Measurements from ENCODE around the gene HERC3.
A peak's percentile ranks its signal among the peaks of the same experiment; 100 is the strongest.

The HERC3 gene

GRCh38 chr4:88660446-88661294 lies 68.4 kb downstream of the HERC3 start:
- DNase-seq (ENCODE audit: low spot score): peak; percentile 19

DNA sequence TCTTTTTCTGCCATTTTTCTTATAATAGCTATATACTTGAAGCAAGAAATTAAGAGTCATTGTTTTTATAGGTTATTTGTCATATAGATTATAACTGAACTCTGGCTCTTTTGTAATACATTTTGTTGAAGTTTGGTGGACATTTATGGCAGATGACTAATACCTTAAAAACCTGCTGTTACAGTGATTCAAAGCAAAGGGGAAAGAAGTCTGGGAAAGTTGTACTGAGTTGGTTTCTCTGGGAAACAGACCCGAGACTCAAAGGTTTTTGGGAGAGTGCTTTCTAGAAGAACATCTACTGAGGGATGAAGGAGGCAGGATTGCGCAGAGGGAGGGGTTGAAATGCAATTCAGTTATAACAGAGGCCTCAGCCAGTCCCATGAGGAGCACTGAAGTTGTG lies 69.5 kb downstream of the HERC3 start:
- peak; percentile 45 for DNase-seq (ENCODE audit: low spot score)

- peak; percentile 24 for DNase-seq (ENCODE audit: low spot score)
Measured at GRCh38 chr4:88672987-88673386, 80.7 kb downstream of the HERC3 start.

DNA sequence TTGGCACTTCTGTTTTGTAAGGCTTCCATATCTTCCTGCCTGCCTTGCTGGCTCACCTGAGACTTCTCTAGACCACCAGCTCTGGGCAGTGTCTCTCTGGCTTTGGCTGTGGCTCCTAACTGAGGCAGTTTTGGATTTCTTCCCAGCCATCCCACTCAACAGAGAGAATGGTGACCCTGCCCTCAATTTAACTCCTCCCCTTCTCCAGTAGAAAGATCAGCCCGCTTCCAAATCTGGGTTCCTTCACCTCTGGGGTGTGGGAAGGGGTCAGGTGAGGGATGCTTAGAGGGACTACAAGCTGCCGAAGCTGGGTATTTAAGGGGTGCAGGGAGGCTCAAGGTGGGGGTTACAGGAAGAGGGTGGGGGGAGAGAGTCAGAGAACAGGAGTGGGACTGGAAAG lies 81.6 kb downstream of the HERC3 start:
- DNase-seq (ENCODE audit: low spot score): no peak

- DNase-seq (ENCODE audit: low spot score): no peak
Measured at GRCh38 chr4:88674565-88674964, 82.3 kb downstream of the HERC3 start.

GRCh38 chr4:88674979-88675378 lies 82.7 kb downstream of the HERC3 start:
- DNase-seq (ENCODE audit: low spot score): peak; percentile 62

GRCh38 chr4:88675543-88675942 lies 83.3 kb downstream of the HERC3 start:
- DNase-seq (ENCODE audit: low spot score): no peak

DNA sequence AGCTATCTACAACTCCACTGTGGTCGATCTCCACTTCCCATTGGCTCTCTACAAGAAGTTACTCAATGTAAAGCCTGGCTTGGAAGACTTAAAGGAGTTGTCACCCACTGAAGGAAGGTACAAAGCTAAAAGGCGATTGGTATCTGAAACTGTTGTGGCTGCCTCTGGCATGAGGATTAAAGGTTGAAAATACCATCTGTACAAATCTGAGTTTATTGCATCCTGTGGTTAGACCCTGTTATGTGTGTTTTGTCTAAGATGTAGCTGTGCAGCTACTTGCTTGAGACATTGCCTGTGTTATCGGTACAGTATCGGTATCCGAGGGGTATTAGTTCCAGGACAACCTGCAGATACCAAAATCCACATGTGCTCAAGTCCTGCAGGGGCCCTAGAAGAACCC lies 88.9 kb downstream of the HERC3 start:
- no peak for DNase-seq (ENCODE audit: low spot score)

GRCh38 chr4:88690355-88690754 lies 98.1 kb downstream of the HERC3 start:
- DNase-seq (ENCODE audit: low spot score): peak; percentile 40

- no peak for DNase-seq (ENCODE audit: low spot score)
Measured at GRCh38 chr4:88693792-88694191, 101.5 kb downstream of the HERC3 start.

GRCh38 chr4:88696630-88697029 lies 104.3 kb downstream of the HERC3 start:
- DNase-seq (ENCODE audit: low spot score): no peak

GRCh38 chr4:88697141-88697540 lies 104.9 kb downstream of the HERC3 start:
- peak; percentile 31 for DNase-seq (ENCODE audit: low spot score)

- peak; percentile 81 for DNase-seq (ENCODE audit: low spot score)
Measured at GRCh38 chr4:88697588-88698329, 105.5 kb downstream of the HERC3 start, which contains the start of gene NAP1L5. TSS of gene NAP1L5 (minus strand) at chr4:88697829. CDS start at chr4:88697754, 75 bp downstream.

DNA sequence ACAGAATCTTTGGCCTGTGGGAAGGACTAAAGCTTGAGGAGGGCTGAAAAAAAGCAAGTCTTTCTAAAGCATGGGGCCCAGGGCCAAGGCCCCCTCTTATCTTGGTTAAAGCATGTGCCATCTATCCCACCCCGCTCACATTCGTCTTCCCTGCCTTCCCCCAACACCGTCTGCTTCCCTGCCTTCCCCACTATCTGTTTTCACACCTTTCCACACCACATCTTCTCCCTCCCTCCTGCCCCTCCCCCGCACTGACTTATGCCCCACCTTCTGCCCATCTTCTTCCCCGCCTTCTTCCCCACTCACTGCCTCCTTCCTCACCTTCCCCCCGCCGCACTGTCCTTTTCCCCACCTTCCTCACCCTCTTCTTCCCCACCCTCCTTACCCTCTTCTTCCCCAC lies 106.2 kb downstream of the HERC3 start:
- no peak for DNase-seq (ENCODE audit: low spot score)

- DNase-seq (ENCODE audit: low spot score): no peak
Measured at GRCh38 chr4:88702782-88703181, 110.5 kb downstream of the HERC3 start.

- DNase-seq (ENCODE audit: low spot score): no peak
Measured at GRCh38 chr4:88705223-88705622, 112.9 kb downstream of the HERC3 start.

- DNase-seq (ENCODE audit: low spot score): peak; percentile 35
Measured at GRCh38 chr4:88705805-88706492, 113.7 kb downstream of the HERC3 start.

DNA sequence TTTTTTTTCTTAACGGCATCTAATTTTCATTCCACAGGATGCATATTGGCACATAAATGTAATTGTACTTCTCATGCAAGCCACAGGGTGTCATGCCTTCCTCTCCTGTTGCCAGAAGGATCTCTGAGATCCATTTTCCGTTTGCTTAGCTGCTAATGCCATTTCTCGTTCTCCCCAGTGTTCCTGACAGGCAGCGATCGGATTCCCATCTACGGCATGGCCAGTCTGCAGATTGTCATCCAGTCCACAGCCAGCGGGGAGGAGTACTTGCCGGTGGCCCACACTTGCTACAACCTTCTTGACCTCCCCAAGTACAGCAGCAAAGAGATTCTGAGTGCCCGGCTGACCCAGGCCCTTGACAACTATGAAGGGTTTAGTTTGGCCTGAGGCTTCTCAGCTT lies 114.3 kb downstream of the HERC3 start:
- peak; percentile 78 for DNase-seq (ENCODE audit: low spot score)

DNA sequence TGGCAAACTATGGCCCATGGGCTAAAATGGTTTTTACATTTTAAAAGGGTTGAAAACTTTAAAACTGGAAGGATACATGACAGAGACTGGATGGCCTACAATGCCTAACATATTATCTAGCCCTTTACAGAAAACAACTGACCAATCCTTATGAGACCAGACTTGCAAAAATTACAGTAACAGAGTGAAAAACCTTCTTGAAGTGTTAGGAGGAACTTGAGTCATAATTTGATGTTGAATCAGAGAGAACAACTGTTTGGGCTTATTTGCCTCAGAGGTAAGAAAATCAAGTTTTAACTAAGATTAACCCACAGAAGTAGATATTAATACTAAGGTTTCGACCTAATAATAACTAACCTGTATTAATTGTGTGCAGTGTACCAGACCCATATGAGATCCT lies 117.7 kb downstream of the HERC3 start:
- DNase-seq (ENCODE audit: low spot score): no peak

DNA sequence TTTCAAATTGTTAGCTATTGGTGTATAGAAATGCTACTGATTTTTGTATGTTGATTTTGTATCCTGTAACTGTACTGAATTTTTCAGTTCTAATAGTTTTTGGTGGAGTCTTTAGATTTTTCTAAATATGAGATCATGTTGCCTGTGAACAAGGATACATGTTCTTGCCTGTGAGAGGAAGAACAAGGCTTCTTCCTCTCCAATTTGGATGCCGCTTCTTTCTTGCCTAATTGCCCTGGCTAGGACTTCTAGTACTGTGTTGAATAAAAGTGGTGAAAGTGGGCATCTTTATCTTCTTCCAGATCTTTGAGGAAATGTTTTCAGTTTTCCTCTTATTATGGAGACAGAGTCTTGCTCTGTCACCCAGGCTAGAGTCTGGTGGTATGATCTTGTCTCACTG lies 121.5 kb downstream of the HERC3 start:
- no peak for DNase-seq (ENCODE audit: low spot score)

DNA sequence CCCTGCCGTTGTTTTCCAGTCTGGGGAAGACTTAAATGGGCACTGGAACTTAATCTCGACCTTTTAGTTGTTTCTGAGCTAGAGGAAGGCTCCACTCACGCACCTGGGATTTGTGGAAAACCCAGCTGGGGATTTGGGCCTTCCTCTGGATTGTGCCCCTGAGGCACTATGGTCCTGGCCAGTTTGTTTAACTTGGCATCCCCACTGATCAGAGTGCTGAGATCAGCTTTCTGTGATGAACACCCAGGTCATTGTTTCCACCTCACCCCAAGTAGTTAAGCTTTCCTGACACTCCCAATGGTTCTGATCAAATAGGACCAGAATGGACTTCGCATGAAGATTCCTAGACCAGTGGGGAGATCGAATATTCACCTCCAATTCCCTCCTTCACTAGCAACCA lies 125.8 kb downstream of the HERC3 start:
- DNase-seq (ENCODE audit: low spot score): no peak

DNA sequence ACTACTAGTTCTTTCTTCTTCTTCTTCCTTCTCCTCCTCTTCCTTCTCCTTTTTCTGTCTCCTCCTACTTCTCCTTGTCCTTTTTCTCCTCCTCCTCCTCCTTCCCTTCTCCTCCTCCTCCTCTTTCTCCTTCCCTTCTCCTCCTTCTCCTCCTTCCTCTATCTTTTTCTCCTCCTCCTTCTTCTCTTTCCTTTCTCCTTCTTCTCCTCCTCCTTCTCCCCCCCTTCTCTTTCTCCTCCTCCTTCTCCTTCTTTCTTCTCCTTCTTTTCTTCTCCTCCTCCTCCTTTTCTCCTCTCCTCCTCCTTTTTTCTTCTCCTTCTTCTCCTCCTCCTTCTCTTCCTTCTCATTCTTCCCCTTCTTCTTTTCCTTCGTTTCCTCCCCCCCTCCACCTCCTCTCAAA lies 127.1 kb downstream of the HERC3 start:
- DNase-seq (ENCODE audit: low spot score): no peak
